GM19240 (cell line): ENCODE data around the gene LRPPRC.

Experiments
- DNase-seq: peaks from one replicate; pipeline ENCODE4 v3.0.0; 2011; ENCODE audit warnings: low spot score; ENCODE audit not compliant: insufficient read length

Gene LRPPRC

GRCh38 chr2:43872151-43872550 is 123.6 kb downstream of the LRPPRC start:
- no peak for DNase-seq

- no peak for DNase-seq
These were observed 140.5 kb downstream of the LRPPRC start for GRCh38 chr2:43855292-43855691.

GRCh38 chr2:43854671-43855070 is 141.1 kb downstream of the LRPPRC start:
- no peak for DNase-seq

- no peak for DNase-seq
These were observed 142.4 kb downstream of the LRPPRC start for GRCh38 chr2:43853141-43854081.

GRCh38 chr2:43852196-43852730 is 143.5 kb downstream of the LRPPRC start:
- DNase-seq, result no peak

GRCh38 chr2:43851011-43851980 is 144.5 kb downstream of the LRPPRC start:
- DNase-seq, result no peak

- no peak for DNase-seq
These were observed 147.6 kb downstream of the LRPPRC start for GRCh38 chr2:43848214-43848613.

GRCh38 chr2:43846140-43846793 is 149.5 kb downstream of the LRPPRC start:
- no peak for DNase-seq

- no peak for DNase-seq
These were observed 150.6 kb downstream of the LRPPRC start for GRCh38 chr2:43845181-43845580.

GRCh38 chr2:43842866-43843226 is 152.9 kb downstream of the LRPPRC start:
- DNase-seq, result no peak

- no peak for DNase-seq
These were observed 153.6 kb downstream of the LRPPRC start for GRCh38 chr2:43841949-43842865.

- DNase-seq, result no peak
These were observed 154.8 kb downstream of the LRPPRC start for GRCh38 chr2:43840965-43841364.

- DNase-seq, result no peak
These were observed 155.8 kb downstream of the LRPPRC start for GRCh38 chr2:43839776-43840564.

- DNase-seq, result no peak
These were observed 157.1 kb downstream of the LRPPRC start, which contains the start of the genes ABCG5 and ABCG8 for GRCh38 chr2:43838560-43839267. Gene ABCG5, minus strand, starts transcription at chr2:43838839. Its CDS starts 160 bp downstream, at chr2:43838679. Gene ABCG8, plus strand, starts transcription at chr2:43838971. Its CDS starts 83 bp downstream, at chr2:43839054.

- no peak for DNase-seq
These were observed 157.8 kb downstream of the LRPPRC start for GRCh38 chr2:43837831-43838559.

GRCh38 chr2:43837033-43837432 is 158.8 kb downstream of the LRPPRC start:
- no peak for DNase-seq
